DOHH2 (cell line): Measurements from ENCODE around the gene ELAVL4.

Experiments used
- H3F3A ChIP-seq: fragments of 200-600 bp; sonication (generic), shearing (Covaris generic); 2 replicates; pipeline ENCODE4 v1.6.0; 2016; ENCODE audit warnings: antibody characterized with exemption, mild to moderate bottlenecking; ENCODE audit not compliant: control insufficient read depth, insufficient read depth
- H3K27ac ChIP-seq: fragments of 200-600 bp; sonication (generic); 2 replicates; pipeline ENCODE4 v1.5.1; 2014; ENCODE audit warnings: low read depth, mild to moderate bottlenecking, low read length, moderate library complexity
- H3K27me3 ChIP-seq: fragments of 200-600 bp; sonication (generic); 2 replicates; pipeline ENCODE4 v1.6.1; 2014; ENCODE audit warnings: mild to moderate bottlenecking, low read length, mixed read lengths; ENCODE audit not compliant: control insufficient read depth
- H3K36me3 ChIP-seq: fragments of 200-600 bp; sonication (generic); 2 replicates; pipeline ENCODE4 v1.6.1; 2014; ENCODE audit warnings: mild to moderate bottlenecking, low read length, moderate library complexity, mixed read lengths; ENCODE audit not compliant: control insufficient read depth
- H3K4me1 ChIP-seq: fragments of 200-600 bp; sonication (generic); 2 replicates; pipeline ENCODE4 v1.6.1; 2014; ENCODE audit warnings: mild to moderate bottlenecking, low read length, mixed read lengths; ENCODE audit not compliant: control insufficient read depth
- H3K4me2 ChIP-seq: fragments of 200-600 bp; sonication (generic); 2 replicates; pipeline ENCODE4 v1.6.0; 2014; ENCODE audit warnings: mild to moderate bottlenecking, low read length, moderate library complexity
- H3K4me3 ChIP-seq: fragments of 200-600 bp; sonication (generic); 2 replicates; pipeline ENCODE4 v1.5.1; 2014; ENCODE audit warnings: mild to moderate bottlenecking, low read length, mixed read lengths
- H3K79me2 ChIP-seq: fragments of 200-600 bp; sonication (generic); 2 replicates; pipeline ENCODE4 v1.6.1; 2014; ENCODE audit warnings: mild to moderate bottlenecking, low read length, mixed read lengths; ENCODE audit not compliant: control insufficient read depth
- H3K9me2 ChIP-seq: fragments of 200-600 bp; sonication (generic); replicated peaks from 2 replicates; pipeline ENCODE4 v1.6.1; 2014; ENCODE audit warnings: mild to moderate bottlenecking, low read length, mixed read lengths; ENCODE audit not compliant: control insufficient read depth
- H3K9me3 ChIP-seq: fragments of 200-600 bp; sonication (generic); 2 replicates; pipeline ENCODE4 v1.6.1; 2014; ENCODE audit warnings: antibody characterized with exemption, low read length, mixed read lengths; ENCODE audit not compliant: control insufficient read depth, insufficient read depth
- H4K20me1 ChIP-seq: fragments of 200-600 bp; sonication (generic); 2 replicates; pipeline ENCODE4 v1.6.0; 2014; ENCODE audit warnings: low read depth, mild to moderate bottlenecking, antibody characterized with exemption, low read length, moderate library complexity; ENCODE audit not compliant: control insufficient read depth, insufficient read depth
- CTCF ChIP-seq: fragments of 200-600 bp; sonication (generic); IDR thresholded peaks from one replicate; pipeline ENCODE4 v1.5.1; 2014; ENCODE audit warnings: antibody characterized with exemption, mild to moderate bottlenecking, low read depth, low read length; ENCODE audit not compliant: poor library complexity, severe bottlenecking
- EZH2phosphoT487 ChIP-seq: fragments of 200-600 bp; sonication (generic); IDR thresholded peaks from 2 replicates; pipeline ENCODE4 v1.6.1; 2017; ENCODE audit warnings: borderline replicate concordance, mild to moderate bottlenecking, antibody characterized with exemption, low read length, moderate library complexity, mixed read lengths

ELAVL4 gene

GRCh38 chr1:50109647-50110075 lies 941 bp downstream of the ELAVL4 start:
- H3K4me2 ChIP-seq = no peak overlapping the region

GRCh38 chr1:50110151-50110550 lies 1.4 kb downstream of the ELAVL4 start:
- Histone ChIP-seq H3K27me3 (peaks cover 24% of the 10 kb centered on the region), H3K9me3 (no peaks in the 10 kb centered on the region), H3K4me3 (no peak overlapping the region), H3K4me1 (no peaks in the 10 kb centered on the region), H3K36me3 (no peaks in the 10 kb centered on the region), H4K20me1 (no peaks in the 10 kb centered on the region), H3K79me2 (no peaks in the 10 kb centered on the region), H3K4me2 (no peak overlapping the region), H3K9me2 (no peaks in the 10 kb centered on the region), H3K27ac (no peak overlapping the region), H3F3A (no peaks in the 10 kb centered on the region)
- TF ChIP-seq CTCF (no peak), EZH2phosphoT487 (no peak)

More at GRCh38 chr1:50109647-50110075, 941 bp downstream of the ELAVL4 start:
- no peaks in the 10 kb centered on the region for H3K9me2 ChIP-seq
- no peak overlapping the region for H3K27ac ChIP-seq
- no peaks in the 10 kb centered on the region for H4K20me1 ChIP-seq
- peaks cover 24% of the 10 kb centered on the region for H3K27me3 ChIP-seq
- H3K9me3 ChIP-seq = no peaks in the 10 kb centered on the region
- no peak overlapping the region for H3K4me3 ChIP-seq
- no peaks in the 10 kb centered on the region for H3K79me2 ChIP-seq
- H3K4me1 ChIP-seq = no peaks in the 10 kb centered on the region
- H3F3A ChIP-seq = no peaks in the 10 kb centered on the region
- no peak for TF ChIP-seq CTCF
- TF ChIP-seq EZH2phosphoT487 = no peak
- no peaks in the 10 kb centered on the region for H3K36me3 ChIP-seq

GRCh38 chr1:50110656-50111055 lies 1.9 kb downstream of the ELAVL4 start:
- Histone ChIP-seq H3K79me2 (no peaks in the 10 kb centered on the region), H3K36me3 (no peaks in the 10 kb centered on the region), H3K4me2 (no peak overlapping the region), H3K9me2 (no peaks in the 10 kb centered on the region), H3K4me1 (no peaks in the 10 kb centered on the region), H3K27me3 (peaks cover 25% of the 10 kb centered on the region), H3K27ac (no peak overlapping the region), H3F3A (no peaks in the 10 kb centered on the region), H4K20me1 (no peaks in the 10 kb centered on the region), H3K9me3 (no peaks in the 10 kb centered on the region), H3K4me3 (no peak overlapping the region)
- no peak for TF ChIP-seq EZH2phosphoT487
- no peak for TF ChIP-seq CTCF

- Histone ChIP-seq H3K9me2 (no peaks in the 10 kb centered on the region), H3F3A (no peaks in the 10 kb centered on the region), H3K9me3 (no peaks in the 10 kb centered on the region), H3K27ac (no peak overlapping the region), H3K4me1 (no peaks in the 10 kb centered on the region), H3K27me3 (peaks cover 33% of the 10 kb centered on the region), H4K20me1 (no peaks in the 10 kb centered on the region), H3K4me2 (no peak overlapping the region), H3K4me3 (no peak overlapping the region), H3K36me3 (no peaks in the 10 kb centered on the region), H3K79me2 (no peaks in the 10 kb centered on the region)
- no peak for TF ChIP-seq CTCF
- no peak for TF ChIP-seq EZH2phosphoT487
Measured at GRCh38 chr1:50111503-50111902, 2.8 kb downstream of the ELAVL4 start.
